OCI-LY7 (cell line): ENCODE data around the gene ADISSP. TPM values are rescaled to one million over a fixed set of nuclear protein-coding genes. Genes with fewer than 3 reads are reported as not detected.

Experiments used
- BruUV-seq: library from RNA; stranded (reverse); fragments of 400-500 nt; replicated peaks from 2 replicates; lab custom pipeline; 2021; lab: Mats Ljungman, UMichigan
- CTCF ChIA-PET: fragments of 300-600 bp; sonication (Branson Sonifier 250); formaldehyde crosslinking; loops from one replicate; lab custom pipeline; 2022; ENCODE audit warnings: antibody characterized with exemption; ENCODE audit not compliant: unreplicated experiment; lab: Charles Lee
- POLR2A ChIA-PET: fragments of 300-600 bp; sonication (Branson Sonifier 250); formaldehyde crosslinking; loops from one replicate; lab custom pipeline; 2022; ENCODE audit warnings: antibody characterized with exemption; lab: Charles Lee
- DNase-seq: peaks from one replicate; pipeline ENCODE4 v3.0.0-alpha.2; 2015; ENCODE audit warnings: low spot score
- H2AFZ ChIP-seq: fragments of 200-600 bp; sonication (generic), shearing (Covaris generic); 2 replicates; pipeline ENCODE4 v1.6.1; 2014; ENCODE audit warnings: mild to moderate bottlenecking, antibody characterized with exemption, low read length, moderate library complexity
- H3K27ac ChIP-seq: fragments of 200-600 bp; sonication (generic); 2 replicates; pipeline ENCODE4 v1.5.1; 2014; ENCODE audit warnings: mixed run types, low read depth, mild to moderate bottlenecking, moderate library complexity, low read length, inconsistent platforms; ENCODE audit not compliant: poor library complexity, severe bottlenecking
- H3K36me3 ChIP-seq: fragments of 200-600 bp; sonication (generic); 2 replicates; pipeline ENCODE4 v1.6.1; 2014; ENCODE audit warnings: mild to moderate bottlenecking, antibody characterized with exemption, low read length, moderate library complexity, mixed read lengths; ENCODE audit not compliant: insufficient read depth
- H3K4me1 ChIP-seq: fragments of 200-600 bp; sonication (generic); 2 replicates; pipeline ENCODE4 v1.5.1; 2014; ENCODE audit warnings: mild to moderate bottlenecking, low read length; ENCODE audit not compliant: insufficient read depth, poor library complexity, severe bottlenecking
- H3K4me2 ChIP-seq: fragments of 200-600 bp; sonication (generic); 2 replicates; pipeline ENCODE4 v1.6.1; 2014; ENCODE audit warnings: mild to moderate bottlenecking, low read length
- H3K4me3 ChIP-seq: fragments of 200-600 bp; sonication (generic); 2 replicates; pipeline ENCODE4 v1.5.1; 2014; ENCODE audit warnings: mild to moderate bottlenecking, low read depth, low read length; ENCODE audit not compliant: poor library complexity, severe bottlenecking
- H3K79me2 ChIP-seq: fragments of 200-600 bp; sonication (generic); 2 replicates; pipeline ENCODE4 v1.6.1; 2016; ENCODE audit warnings: low read depth, mild to moderate bottlenecking, low read length, moderate library complexity, mixed read lengths; ENCODE audit not compliant: insufficient read depth
- H3K9me2 ChIP-seq: fragments of 200-600 bp; sonication (generic); 2 replicates; pipeline ENCODE4 v1.6.1; 2016; ENCODE audit warnings: mild to moderate bottlenecking, low read length, mixed read lengths; ENCODE audit not compliant: insufficient read depth
- H3K9me3 ChIP-seq: fragments of 200-600 bp; sonication (generic); 2 replicates; pipeline ENCODE4 v1.6.1; 2014; ENCODE audit warnings: mild to moderate bottlenecking, mixed run types, low read length, mixed read lengths
- H4K20me1 ChIP-seq: fragments of 200-600 bp; sonication (generic); 2 replicates; pipeline ENCODE4 v1.6.1; 2014; ENCODE audit warnings: mild to moderate bottlenecking, antibody characterized with exemption, low read length, moderate library complexity, mixed read lengths; ENCODE audit not compliant: insufficient read depth
- CTCF ChIP-seq: fragments of 200-600 bp; sonication (generic); conservative IDR thresholded peaks from 2 replicates; pipeline ENCODE4 v1.5.1; 2014; ENCODE audit warnings: mild to moderate bottlenecking, antibody characterized with exemption, low read length, moderate library complexity, mixed read lengths
- EZH2phosphoT487 ChIP-seq: fragments of 200-600 bp; sonication (generic); IDR thresholded peaks from 2 replicates; pipeline ENCODE4 v1.6.1; 2018; ENCODE audit warnings: low read depth, borderline replicate concordance, mild to moderate bottlenecking, mixed run types, antibody characterized with exemption, low read length, moderate library complexity, mixed read lengths
- intact Hi-C: fragments of 100-400 bp; cut with micrococcal nuclease; formaldehyde crosslinking; loops from one replicate; pipeline ENCODE4 v1.10.0; 2022; ENCODE audit not compliant: unreplicated experiment
- total RNA-seq, 2 experiments: library from RNA; depleted of rRNA in 1 of 2; stranded (reverse); fragments of >200 nt in 1 of 2; shearing (Covaris generic) in 1 of 2; gene quantifications; 2 replicates each; pipeline ENCODE4 v1.2.3, GENCODE V29; 2014 to 2022

ADISSP gene
- total RNA-seq, 2 experiments from 2014 or later = 64.4 to 66.7 TPM

- Histone ChIP-seq H3K4me2 (no peak overlapping the region), H2AFZ (no peak overlapping the region), H3K4me1 (peaks cover 13% of the 10 kb centered on the region), H3K4me3 (no peak overlapping the region), H4K20me1 (no peaks in the 10 kb centered on the region), H3K36me3 (no peaks in the 10 kb centered on the region), H3K27ac (no peak overlapping the region), H3K9me2 (no peaks in the 10 kb centered on the region), H3K9me3 (no peaks in the 10 kb centered on the region), H3K79me2 (no peaks in the 10 kb centered on the region)
- no peak for TF ChIP-seq CTCF
- no peak for TF ChIP-seq EZH2phosphoT487
- POLR2A ChIA-PET = interaction anchor here (0.6 to 1.4 kb wide), 3 partner anchors 13 to 49 kb away, joined by 3 to 5 read pairs (median 3); partner anchors contain the start of gene ADISSP
- CTCF ChIA-PET = no interaction called here
- intact Hi-C loops = loop anchor here (5.0 to 10.0 kb wide), 2 partner anchors 63 to 64 kb away; partner anchors contain the start of gene SPEF1
- DNase-seq = no peak
- BruUV-seq = no TSS peak
Measured at GRCh38 chr20:3719046-3719445, 48.5 kb downstream of the ADISSP start.

GRCh38 chr20:3716195-3716834, 51.2 kb downstream of the ADISSP start:
- no peaks in the 10 kb centered on the region for H3K9me2 ChIP-seq
- TF ChIP-seq EZH2phosphoT487 = no peak
- peak; percentile 87 for TF ChIP-seq CTCF
- ChIA-PET CTCF (interaction anchor here (1.2 kb wide), 1 partner anchor 52 kb away, joined by 16 read pairs; the partner anchor contains the start of gene ADISSP), POLR2A (interaction anchor here (0.6 to 1.1 kb wide), 2 partner anchors 52 to 392 kb away, joined by 3 read pairs; no protein-coding TSS in a partner anchor)
- no peaks in the 10 kb centered on the region for H3K36me3 ChIP-seq
- H2AFZ ChIP-seq = no peak overlapping the region
- BruUV-seq = no TSS peak
- DNase-seq = peak; percentile 74
- no peaks in the 10 kb centered on the region for H4K20me1 ChIP-seq
- no peak overlapping the region for H3K27ac ChIP-seq
- no peak overlapping the region for H3K4me2 ChIP-seq
- H3K9me3 ChIP-seq = no peaks in the 10 kb centered on the region
- intact Hi-C loops = loop anchor here (1.0 to 10.0 kb wide), 4 partner anchors 52 to 368 kb away; partner anchors contain the start of gene SPEF1
- peaks cover 13% of the 10 kb centered on the region for H3K4me1 ChIP-seq
- H3K4me3 ChIP-seq = no peak overlapping the region
- H3K79me2 ChIP-seq = no peaks in the 10 kb centered on the region

- Histone ChIP-seq H3K4me3 (no peak overlapping the region), H3K9me3 (no peaks in the 10 kb centered on the region), H3K4me1 (no peaks in the 10 kb centered on the region), H4K20me1 (no peaks in the 10 kb centered on the region), H3K36me3 (no peaks in the 10 kb centered on the region), H3K79me2 (no peaks in the 10 kb centered on the region), H3K9me2 (no peaks in the 10 kb centered on the region), H2AFZ (no peak overlapping the region), H3K4me2 (no peak overlapping the region), H3K27ac (no peak overlapping the region)
- no peak for TF ChIP-seq CTCF
- no peak for TF ChIP-seq EZH2phosphoT487
- no peak for DNase-seq
- ChIA-PET CTCF (no interaction called here), POLR2A (no interaction called here)
- no TSS peak for BruUV-seq
- intact Hi-C loops = loop anchor here (10.0 kb wide), 1 partner anchor 59 kb away; no protein-coding TSS in a partner anchor
Measured at GRCh38 chr20:3714092-3714491, 53.5 kb downstream of the ADISSP start.
